AG09319 (cell line): Measurements from ENCODE around the gene ENAM.

ENCODE experiments used
- DNase-seq: peaks from one replicate; pipeline ENCODE4 v3.0.0-alpha.2; 2010; ENCODE audit warnings: low read depth; ENCODE audit errors: extremely low read depth
- TF ChIP-seq, protein P1 (sequence below): IDR thresholded peaks from 2 replicates; pipeline ENCODE4 v1.5.1; 2011; ENCODE audit warnings: low read depth, mild to moderate bottlenecking, inconsistent platforms, low read length, moderate library complexity

ENAM gene, protein sequence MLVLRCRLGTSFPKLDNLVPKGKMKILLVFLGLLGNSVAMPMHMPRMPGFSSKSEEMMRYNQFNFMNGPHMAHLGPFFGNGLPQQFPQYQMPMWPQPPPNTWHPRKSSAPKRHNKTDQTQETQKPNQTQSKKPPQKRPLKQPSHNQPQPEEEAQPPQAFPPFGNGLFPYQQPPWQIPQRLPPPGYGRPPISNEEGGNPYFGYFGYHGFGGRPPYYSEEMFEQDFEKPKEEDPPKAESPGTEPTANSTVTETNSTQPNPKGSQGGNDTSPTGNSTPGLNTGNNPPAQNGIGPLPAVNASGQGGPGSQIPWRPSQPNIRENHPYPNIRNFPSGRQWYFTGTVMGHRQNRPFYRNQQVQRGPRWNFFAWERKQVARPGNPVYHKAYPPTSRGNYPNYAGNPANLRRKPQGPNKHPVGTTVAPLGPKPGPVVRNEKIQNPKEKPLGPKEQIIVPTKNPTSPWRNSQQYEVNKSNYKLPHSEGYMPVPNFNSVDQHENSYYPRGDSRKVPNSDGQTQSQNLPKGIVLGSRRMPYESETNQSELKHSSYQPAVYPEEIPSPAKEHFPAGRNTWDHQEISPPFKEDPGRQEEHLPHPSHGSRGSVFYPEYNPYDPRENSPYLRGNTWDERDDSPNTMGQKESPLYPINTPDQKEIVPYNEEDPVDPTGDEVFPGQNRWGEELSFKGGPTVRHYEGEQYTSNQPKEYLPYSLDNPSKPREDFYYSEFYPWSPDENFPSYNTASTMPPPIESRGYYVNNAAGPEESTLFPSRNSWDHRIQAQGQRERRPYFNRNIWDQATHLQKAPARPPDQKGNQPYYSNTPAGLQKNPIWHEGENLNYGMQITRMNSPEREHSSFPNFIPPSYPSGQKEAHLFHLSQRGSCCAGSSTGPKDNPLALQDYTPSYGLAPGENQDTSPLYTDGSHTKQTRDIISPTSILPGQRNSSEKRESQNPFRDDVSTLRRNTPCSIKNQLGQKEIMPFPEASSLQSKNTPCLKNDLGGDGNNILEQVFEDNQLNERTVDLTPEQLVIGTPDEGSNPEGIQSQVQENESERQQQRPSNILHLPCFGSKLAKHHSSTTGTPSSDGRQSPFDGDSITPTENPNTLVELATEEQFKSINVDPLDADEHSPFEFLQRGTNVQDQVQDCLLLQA

GRCh38 chr4:70628444-70628843, at the start of gene ENAM:
Gene ENAM, plus strand, starts transcription at chr4:70628744. Its CDS starts 757 bp downstream, at chr4:70629501.
- TF ChIP-seq, protein P1, sequence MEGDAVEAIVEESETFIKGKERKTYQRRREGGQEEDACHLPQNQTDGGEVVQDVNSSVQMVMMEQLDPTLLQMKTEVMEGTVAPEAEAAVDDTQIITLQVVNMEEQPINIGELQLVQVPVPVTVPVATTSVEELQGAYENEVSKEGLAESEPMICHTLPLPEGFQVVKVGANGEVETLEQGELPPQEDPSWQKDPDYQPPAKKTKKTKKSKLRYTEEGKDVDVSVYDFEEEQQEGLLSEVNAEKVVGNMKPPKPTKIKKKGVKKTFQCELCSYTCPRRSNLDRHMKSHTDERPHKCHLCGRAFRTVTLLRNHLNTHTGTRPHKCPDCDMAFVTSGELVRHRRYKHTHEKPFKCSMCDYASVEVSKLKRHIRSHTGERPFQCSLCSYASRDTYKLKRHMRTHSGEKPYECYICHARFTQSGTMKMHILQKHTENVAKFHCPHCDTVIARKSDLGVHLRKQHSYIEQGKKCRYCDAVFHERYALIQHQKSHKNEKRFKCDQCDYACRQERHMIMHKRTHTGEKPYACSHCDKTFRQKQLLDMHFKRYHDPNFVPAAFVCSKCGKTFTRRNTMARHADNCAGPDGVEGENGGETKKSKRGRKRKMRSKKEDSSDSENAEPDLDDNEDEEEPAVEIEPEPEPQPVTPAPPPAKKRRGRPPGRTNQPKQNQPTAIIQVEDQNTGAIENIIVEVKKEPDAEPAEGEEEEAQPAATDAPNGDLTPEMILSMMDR, result no peak

GRCh38 chr4:70581980-70582379, 46.6 kb upstream of the ENAM start:
- TF ChIP-seq, protein P1, result no peak
- DNase-seq, result no peak

More at GRCh38 chr4:70628444-70628843, at the start of gene ENAM:
- no peak for DNase-seq

GRCh38 chr4:70583952-70584834, 44.4 kb upstream of the ENAM start:
- TF ChIP-seq, protein P1, result no peak
- DNase-seq, result no peak

DNA sequence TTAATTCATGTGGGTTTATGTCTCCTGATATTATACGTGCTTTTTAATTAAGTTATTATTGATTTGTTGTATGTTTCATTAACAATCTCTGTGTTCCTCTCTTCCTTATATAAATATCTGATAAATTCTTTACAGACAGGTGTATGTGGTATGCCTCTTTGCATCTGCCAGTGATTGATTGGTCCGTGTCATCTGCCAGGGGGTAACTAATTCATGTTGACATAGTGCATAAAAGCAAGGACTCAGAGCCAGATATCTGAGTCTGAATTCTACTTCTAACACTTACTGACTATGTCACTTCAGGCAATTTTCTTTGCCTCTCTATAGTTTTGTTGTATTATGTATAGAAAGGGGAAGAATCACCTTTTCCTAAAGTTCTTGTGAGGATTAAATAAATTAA, 41.7 kb upstream of the ENAM start:
- TF ChIP-seq, protein P1, result no peak
- no peak for DNase-seq

DNA sequence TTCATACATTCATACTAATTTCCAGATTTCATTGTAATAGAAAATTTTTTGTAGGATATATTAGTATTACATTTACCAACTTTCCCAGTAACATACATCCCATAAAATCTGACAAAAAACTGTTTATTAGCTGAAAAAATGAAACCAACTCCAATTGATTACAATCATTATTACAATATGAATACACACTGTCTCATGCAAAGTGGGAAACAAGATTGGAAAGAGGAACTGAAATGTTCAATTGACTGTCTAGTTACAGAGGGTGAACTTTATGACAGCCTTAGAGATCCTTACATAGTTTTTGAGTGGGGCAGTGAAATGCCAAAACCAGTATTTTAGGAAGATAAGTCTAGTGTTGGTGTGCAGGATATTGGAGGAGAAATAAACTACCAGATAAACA, 38.8 kb upstream of the ENAM start:
- TF ChIP-seq, protein P1, result no peak
- no peak for DNase-seq

DNA sequence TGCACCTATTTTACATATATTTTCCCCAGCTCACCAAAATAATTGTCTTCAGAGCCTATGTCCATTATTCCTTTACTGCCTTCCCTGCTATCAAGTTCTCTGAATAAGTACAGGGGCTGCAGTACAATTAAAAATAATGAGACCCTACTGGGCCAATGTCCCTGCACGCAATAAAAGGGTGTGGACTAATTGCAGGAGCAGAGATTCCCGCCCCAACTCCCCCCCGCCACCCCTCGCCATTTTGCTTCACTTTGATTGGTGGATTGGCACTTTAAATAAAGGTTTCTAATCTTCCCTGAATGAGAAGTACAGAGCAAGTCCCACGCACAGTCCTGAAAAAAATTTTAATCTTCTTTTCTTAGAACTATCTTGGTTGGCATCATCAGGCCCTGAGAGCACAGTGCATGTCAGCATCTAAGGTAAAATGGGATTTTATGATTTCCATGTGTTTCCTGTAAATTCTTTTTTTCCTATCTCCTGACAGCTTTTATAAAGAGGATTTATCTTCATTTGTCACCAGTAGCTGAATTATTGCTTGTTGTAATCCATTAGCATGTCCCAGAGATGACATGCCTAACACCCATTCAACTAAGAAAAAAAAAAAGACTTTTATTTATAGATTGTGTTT, 36.5 kb upstream of the ENAM start, which contains the start of gene AMBN:
AMBN (plus strand) TSS at position 302 of the 628 bp plus-strand sequence; CDS start at position 405, 103 bp downstream.
- no peak for DNase-seq
- TF ChIP-seq, protein P1, result no peak
